ENCODE measurements around the gene FKBP1A.

FKBP1A gene

GRCh38 chr20:1335961-1336698 lies 56.7 kb downstream of the FKBP1A start:
- Histone ChIP-seq H3K4me1 (ENCODE audit: control insufficient read depth, insufficient read depth, low read length) (no peaks in the 10 kb centered on the region), H3K36me3 (ENCODE audit: control insufficient read depth in 2 of 2, insufficient read depth in 1 of 2, low read length in 2 of 2) (peaks cover 9 to 16% of the 10 kb centered on the region in 2 experiments; a peak in 2 of 3 replicates), H3K9me3 (ENCODE audit: control insufficient read depth, insufficient read depth, low read depth, low read length) (no peaks in the 10 kb centered on the region), H3K4me3 (ENCODE audit: low read depth, low read length) (no peak overlapping the region), H3K27ac (ENCODE audit: extremely low read depth, low read depth, low read length) (no peak overlapping the region)
- TF ChIP-seq ZNF248 (tag by site-specific recombination; IDR thresholded peaks at IDR 0.05) (no peak), KLF17 (tag by site-specific recombination; IDR thresholded peaks at IDR 0.05) (no peak), PRDM2 (tag by site-specific recombination; IDR thresholded peaks at IDR 0.05; ENCODE audit: borderline replicate concordance) (no peak), ZNF701 (tag by site-specific recombination; IDR thresholded peaks at IDR 0.05) (no peak), ZFP41 (tag by site-specific recombination; IDR thresholded peaks at IDR 0.05; ENCODE audit: borderline replicate concordance) (no peak), ZNF48 (tag by site-specific recombination; IDR thresholded peaks at IDR 0.05) (no peak), INSM2 (tag by site-specific recombination; IDR thresholded peaks at IDR 0.05) (no peak), ZNF747 (tag by site-specific recombination; IDR thresholded peaks at IDR 0.05) (no peak)
- ChIA-PET CTCF (interaction anchor here (0.6 kb wide), 2 partner anchors 8 to 130 kb away, joined by 3 to 4 read pairs; no protein-coding TSS in a partner anchor), POLR2A (interaction anchor here (0.8 to 1.2 kb wide), 3 partner anchors 9 to 57 kb away, joined by 3 to 4 read pairs (median 3); partner anchors contain the start of gene FKBP1A)

GRCh38 chr20:1334761-1335160 lies 58.1 kb downstream of the FKBP1A start:
- Histone ChIP-seq H3K4me3 (ENCODE audit: low read depth, low read length) (no peak overlapping the region), H3K27ac (ENCODE audit: extremely low read depth, low read depth, low read length) (no peak overlapping the region), H3K36me3 (ENCODE audit: control insufficient read depth in 2 of 2, insufficient read depth in 1 of 2, low read length in 2 of 2) (peaks cover 12 to 28% of the 10 kb centered on the region in 2 experiments; a peak in 2 of 3 replicates), H3K9me3 (ENCODE audit: control insufficient read depth, insufficient read depth, low read depth, low read length) (no peaks in the 10 kb centered on the region), H3K4me1 (ENCODE audit: control insufficient read depth, insufficient read depth, low read length) (peaks cover 1% of the 10 kb centered on the region)
- POLR2A ChIA-PET: interaction anchor here (0.6 to 1.4 kb wide), 3 partner anchors 9 to 62 kb away, joined by 3 to 8 read pairs (median 5); no protein-coding TSS in a partner anchor
- CTCF ChIA-PET: interaction anchor here (1.5 kb wide), 1 partner anchor 9 kb away, joined by 4 read pairs; no protein-coding TSS in a partner anchor
- TF ChIP-seq GLIS1 (tag by site-specific recombination; IDR thresholded peaks at IDR 0.05) (peak; percentile 57; the same call in 1 of the 2 replicates), GLIS2 (tag by site-specific recombination; IDR thresholded peaks at IDR 0.05) (0 out of 2 replicates have a peak, but pooled peaks have one; percentile 23), ZNF416 (tag by site-specific recombination; IDR thresholded peaks at IDR 0.05) (no peak)
